ENCODE data around the gene LGSN.

LGSN gene

DNA sequence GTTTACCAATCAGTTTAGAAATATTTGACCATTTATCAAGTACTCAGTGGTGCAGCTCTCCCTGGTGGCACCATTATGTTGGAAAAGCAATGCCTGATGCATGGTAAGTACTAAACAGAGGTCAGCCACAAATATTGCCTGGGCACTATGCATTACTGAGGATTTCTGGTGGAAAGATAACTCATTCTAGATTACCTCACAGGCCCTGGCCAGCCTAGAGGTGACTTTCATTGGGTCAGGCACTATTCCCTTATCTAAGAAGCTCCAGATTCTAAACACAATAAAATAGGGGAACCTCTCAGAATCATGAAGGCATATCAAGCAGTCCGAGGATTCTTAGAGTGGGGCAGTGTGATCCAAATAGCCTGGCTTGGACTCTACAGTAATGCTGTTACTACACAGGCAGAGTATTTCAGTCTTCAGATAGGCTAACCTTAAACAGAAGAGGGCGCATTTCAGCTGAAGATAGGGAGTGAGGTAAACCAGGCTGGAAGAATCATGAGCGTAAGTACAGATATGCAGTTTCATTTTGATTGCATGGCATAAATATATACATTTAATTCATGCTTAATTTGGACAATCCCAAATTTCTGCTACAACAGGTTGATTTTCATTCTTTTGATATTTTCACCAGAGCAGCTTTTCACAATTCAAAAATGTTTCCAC is 12.1 kb downstream of the LGSN start:
- DNase-seq (ENCODE audit: low read depth), result no peak
- in situ Hi-C loops (cut with HindIII; ENCODE audit: low sequenced_read_pairs), result no loop called here
- H3K4me3 ChIP-seq (ENCODE audit: low read depth, low read length), result no peak overlapping the region
- TF ChIP-seq, protein P1, sequence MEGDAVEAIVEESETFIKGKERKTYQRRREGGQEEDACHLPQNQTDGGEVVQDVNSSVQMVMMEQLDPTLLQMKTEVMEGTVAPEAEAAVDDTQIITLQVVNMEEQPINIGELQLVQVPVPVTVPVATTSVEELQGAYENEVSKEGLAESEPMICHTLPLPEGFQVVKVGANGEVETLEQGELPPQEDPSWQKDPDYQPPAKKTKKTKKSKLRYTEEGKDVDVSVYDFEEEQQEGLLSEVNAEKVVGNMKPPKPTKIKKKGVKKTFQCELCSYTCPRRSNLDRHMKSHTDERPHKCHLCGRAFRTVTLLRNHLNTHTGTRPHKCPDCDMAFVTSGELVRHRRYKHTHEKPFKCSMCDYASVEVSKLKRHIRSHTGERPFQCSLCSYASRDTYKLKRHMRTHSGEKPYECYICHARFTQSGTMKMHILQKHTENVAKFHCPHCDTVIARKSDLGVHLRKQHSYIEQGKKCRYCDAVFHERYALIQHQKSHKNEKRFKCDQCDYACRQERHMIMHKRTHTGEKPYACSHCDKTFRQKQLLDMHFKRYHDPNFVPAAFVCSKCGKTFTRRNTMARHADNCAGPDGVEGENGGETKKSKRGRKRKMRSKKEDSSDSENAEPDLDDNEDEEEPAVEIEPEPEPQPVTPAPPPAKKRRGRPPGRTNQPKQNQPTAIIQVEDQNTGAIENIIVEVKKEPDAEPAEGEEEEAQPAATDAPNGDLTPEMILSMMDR (IDR thresholded peaks at IDR 0.05; ENCODE audit: low read depth, low read length, missing control alignments), result peak; percentile 23

- in situ Hi-C loops (cut with HindIII; ENCODE audit: low sequenced_read_pairs), result no loop called here
- TF ChIP-seq, protein P1 (IDR thresholded peaks at IDR 0.05; ENCODE audit: low read depth, low read length, missing control alignments), result no peak
- H3K4me3 ChIP-seq (ENCODE audit: low read depth, low read length), result no peak overlapping the region
- no peak for DNase-seq (ENCODE audit: low read depth)
Observed at GRCh38 chr6:63306420-63306819, 13.4 kb downstream of the LGSN start.

DNA sequence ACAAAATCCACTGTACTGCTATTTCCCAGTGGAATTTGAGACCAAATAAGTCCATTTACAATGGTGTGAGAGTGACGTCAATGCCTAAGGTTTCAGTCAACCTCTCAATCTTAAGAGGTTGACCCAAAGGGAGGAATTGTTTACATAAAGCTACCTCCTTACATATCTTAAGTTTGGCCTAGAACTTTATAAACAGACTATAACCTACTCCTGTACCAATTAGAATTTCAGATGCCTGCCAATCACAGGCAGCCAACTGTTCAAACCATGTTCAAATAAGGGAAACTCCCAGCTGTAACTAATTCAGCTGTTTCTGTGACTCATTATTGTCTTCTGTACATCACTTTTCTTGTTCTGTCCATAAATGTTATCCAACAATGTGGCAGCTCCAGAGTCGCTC is 14.5 kb downstream of the LGSN start:
- in situ Hi-C loops (cut with HindIII; ENCODE audit: low sequenced_read_pairs), result no loop called here
- no peak overlapping the region for H3K4me3 ChIP-seq (ENCODE audit: low read depth, low read length)
- no peak for DNase-seq (ENCODE audit: low read depth)
- TF ChIP-seq, protein P1 (IDR thresholded peaks at IDR 0.05; ENCODE audit: low read depth, low read length, missing control alignments), result no peak

- in situ Hi-C loops (cut with HindIII; ENCODE audit: low sequenced_read_pairs), result no loop called here
- no peak for DNase-seq (ENCODE audit: low read depth)
- TF ChIP-seq, protein P1 (IDR thresholded peaks at IDR 0.05; ENCODE audit: low read depth, low read length, missing control alignments), result no peak
- no peak overlapping the region for H3K4me3 ChIP-seq (ENCODE audit: low read depth, low read length)
Observed at GRCh38 chr6:63303476-63303875, 16.3 kb downstream of the LGSN start.

- TF ChIP-seq, protein P1 (IDR thresholded peaks at IDR 0.05; ENCODE audit: low read depth, low read length, missing control alignments), result no peak
- H3K4me3 ChIP-seq (ENCODE audit: low read depth, low read length), result no peak overlapping the region
- no peak for DNase-seq (ENCODE audit: low read depth)
- in situ Hi-C loops (cut with HindIII; ENCODE audit: low sequenced_read_pairs), result no loop called here
Observed at GRCh38 chr6:63299667-63300066, 20.1 kb downstream of the LGSN start.

DNA sequence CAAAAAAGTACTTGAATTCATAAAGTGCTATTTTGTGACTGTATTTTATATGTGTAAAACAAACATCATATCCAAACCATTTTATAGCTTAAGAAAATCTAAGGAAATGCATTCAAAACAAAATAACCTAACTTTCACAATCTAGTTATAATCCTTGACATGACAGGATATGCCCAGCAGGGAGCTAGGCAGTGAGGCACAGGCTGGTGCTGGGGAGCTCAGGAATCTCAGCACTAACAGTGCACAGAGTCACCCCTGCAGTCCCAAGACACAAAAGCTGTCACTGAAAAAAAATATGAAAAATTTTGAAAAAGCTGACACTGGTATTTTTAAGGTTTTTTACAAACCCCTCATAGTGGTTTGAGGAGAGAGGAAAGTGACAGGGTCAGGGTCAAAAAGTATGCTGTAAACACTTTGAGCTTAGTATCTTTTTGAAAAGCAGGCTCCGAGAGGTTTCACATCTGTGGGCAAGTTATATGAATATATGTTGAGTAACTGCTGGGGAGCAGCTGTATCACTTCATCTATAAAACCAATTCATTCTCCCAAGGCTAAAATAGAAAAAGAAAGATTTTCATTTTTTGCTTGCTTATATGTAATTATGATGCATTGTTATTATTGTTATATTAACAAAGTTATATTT is 24.1 kb downstream of the LGSN start:
- H3K4me3 ChIP-seq (ENCODE audit: low read depth, low read length), result no peak overlapping the region
- TF ChIP-seq, protein P1 (IDR thresholded peaks at IDR 0.05; ENCODE audit: low read depth, low read length, missing control alignments), result no peak
- DNase-seq (ENCODE audit: low read depth), result no peak
- in situ Hi-C loops (cut with HindIII; ENCODE audit: low sequenced_read_pairs), result no loop called here
